NCI-H510A treated with DMSO at 0.1 percent for 48 hours (cell line): ENCODE results near the gene DHRS7B.
"Not testable (repeated sequence)": the region's sequence is repeated elsewhere in the genome, so short reads cannot be mapped to it uniquely, and the experiment has no call there.

Experiments
- DNase-seq: peaks from one replicate; lab custom pipeline; 2025; lab: John Stamatoyannopoulos, UW

Gene DHRS7B

GRCh38 chr17:21126645-21127508 lies at the start of gene DHRS7B:
TSS of gene DHRS7B (plus strand) at chr17:21126964. CDS start at chr17:21126972, 8 bp downstream.
- peak; percentile 97 for DNase-seq

- DNase-seq = no peak
Observed at GRCh38 chr17:21077281-21077680, 49.5 kb upstream of the DHRS7B start.

GRCh38 chr17:21078016-21078780 lies 48.6 kb upstream of the DHRS7B start:
- no peak for DNase-seq

DNA sequence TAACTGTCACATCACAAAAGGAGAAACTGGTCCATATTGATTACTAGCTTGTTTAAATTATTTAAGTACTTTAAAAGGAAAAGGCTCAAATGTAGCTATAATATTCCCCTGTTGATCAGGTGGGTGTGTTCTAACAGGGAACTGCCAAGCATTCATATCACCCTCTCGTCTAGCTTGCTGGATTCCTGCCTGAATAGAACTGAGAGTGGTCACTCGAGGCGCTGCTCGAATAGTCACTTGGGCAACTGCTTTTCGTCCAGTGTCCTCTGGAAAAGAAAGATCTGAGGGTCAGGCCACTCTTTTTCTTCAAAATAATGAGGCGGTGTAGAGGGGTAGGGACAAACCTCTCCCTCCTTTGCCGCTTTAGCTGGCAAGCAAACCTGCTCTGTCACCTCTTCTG lies 47.6 kb upstream of the DHRS7B start:
- no peak for DNase-seq

DNA sequence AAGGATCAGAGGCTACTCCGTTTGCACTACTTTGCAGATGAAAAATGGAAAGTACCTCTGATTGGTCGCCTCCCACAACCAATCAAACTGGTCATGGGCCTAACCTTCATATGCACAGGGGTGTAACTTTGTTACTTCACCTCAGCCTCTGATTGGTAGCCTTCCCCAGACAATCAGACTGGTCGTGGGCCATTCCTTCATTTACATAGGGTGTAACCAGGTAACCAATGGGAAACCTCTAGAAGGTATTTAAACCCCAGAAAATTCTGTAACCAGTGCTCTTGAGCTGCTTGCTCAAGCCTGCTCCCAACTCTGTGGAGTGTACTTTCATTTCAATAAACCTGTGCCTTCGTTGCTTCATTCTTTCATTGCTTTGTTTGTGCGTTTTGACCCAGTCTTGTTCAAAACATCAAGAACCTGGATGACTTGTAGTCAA lies 44.7 kb upstream of the DHRS7B start:
- no peak for DNase-seq

- DNase-seq = not testable (repeated sequence)
Observed at GRCh38 chr17:21085280-21085679, 41.5 kb upstream of the DHRS7B start.

DNA sequence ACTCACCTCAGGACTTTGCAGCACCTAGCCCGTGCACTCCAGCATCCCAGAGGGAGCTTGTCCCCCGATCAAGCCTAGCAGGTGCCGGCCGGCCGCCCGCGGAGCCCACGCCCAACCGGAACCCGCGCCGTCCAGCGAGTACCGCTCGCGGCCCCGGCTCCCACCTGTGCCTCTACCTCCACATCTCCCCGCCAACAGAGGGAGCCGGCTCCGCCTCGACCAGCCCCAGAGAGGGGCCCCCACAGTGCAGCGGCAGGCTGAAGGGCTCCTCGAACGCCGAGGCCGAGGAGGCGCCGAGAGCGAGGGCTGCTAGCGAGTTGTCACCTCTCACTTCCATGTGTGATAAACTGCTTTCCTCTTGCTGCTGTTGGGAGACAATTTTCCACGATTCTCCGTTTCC lies 41.1 kb upstream of the DHRS7B start:
- no peak for DNase-seq

- DNase-seq = no peak
Observed at GRCh38 chr17:21089145-21089544, 37.6 kb upstream of the DHRS7B start.

DNA sequence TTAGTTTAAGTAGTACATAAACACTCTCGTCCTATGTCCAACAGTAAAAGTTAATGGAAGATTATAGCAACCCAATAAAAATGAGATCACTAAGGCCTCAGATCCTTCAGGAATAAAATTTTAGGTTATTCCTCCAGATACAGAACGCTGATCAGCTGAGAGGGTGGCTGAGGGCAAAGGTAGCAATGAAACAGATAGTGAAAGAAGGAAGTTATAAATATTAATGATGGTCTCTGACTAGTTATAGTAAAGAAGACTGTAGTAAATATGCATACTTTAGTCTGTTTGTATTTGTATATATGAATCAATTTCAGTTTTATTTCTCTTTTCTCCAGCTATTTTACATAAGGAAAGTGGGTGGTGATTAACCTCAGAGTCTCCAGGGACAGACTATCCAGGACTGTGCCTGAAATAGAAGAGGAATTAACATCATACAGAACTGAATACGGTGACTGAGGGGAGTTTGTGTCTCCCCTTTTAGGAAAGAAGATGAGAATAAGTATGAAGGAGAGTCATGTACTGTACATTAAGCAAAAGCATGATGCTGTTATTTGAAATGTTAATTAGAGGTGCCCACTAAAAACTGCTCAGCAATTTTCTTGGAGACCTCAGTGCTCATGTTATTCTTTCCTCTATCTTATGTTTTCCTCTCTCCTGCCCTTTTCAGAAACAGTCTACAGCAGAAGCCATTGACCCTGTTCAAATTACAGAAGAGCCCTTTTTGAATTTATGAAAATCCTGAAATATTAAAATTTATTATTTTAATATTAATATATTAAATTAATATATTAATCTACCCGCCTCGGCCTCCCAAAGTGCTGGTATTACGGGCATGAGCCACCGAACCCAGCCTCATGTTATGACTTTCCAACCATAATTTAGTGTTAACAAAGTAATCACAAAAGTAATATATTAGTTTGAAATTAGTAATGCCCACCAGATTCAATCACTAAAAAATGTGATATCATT lies 36.5 kb upstream of the DHRS7B start:
- no peak for DNase-seq

GRCh38 chr17:21090902-21091618 lies 35.7 kb upstream of the DHRS7B start:
- DNase-seq = no peak

DNA sequence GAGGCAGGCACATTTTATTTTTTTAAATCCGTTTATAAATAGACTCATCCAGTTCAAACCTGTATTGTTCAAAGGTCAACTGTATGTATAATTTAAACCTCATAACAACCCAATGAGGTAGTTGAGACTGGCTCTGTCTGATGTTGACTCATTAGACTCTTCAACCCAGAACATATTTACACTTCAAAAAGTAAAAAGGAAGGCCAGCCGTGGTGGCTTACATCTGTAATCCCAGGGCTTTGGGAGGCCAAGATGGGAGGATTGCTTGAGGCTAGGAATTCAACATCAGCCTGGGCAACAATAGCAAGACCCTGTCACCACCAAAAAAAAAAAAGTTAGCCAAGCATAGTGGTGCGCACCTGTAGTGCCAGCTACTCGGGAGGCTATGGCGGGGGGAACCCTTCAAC lies 32.5 kb upstream of the DHRS7B start:
- DNase-seq = peak; percentile 69

DNA sequence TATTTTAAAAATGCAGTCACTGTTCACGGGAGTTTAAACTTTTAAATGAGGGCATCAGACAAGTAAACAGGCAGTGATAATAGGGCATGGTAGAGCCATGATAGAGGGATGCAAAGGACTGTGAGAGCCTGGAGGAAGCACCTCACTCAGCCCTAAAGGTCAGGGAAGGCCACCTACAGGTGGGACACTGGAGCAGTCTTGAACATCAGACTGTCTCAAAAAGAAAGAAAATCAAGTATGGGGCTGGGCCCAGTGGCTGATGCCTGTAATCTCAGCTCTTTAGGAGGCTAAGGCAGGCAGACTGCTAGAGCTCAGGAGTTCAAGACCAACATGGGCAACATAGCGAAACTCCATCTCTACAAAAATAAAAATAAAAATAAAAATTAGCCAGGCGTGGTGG lies 31.0 kb upstream of the DHRS7B start:
- DNase-seq = no peak

- no peak for DNase-seq
Observed at GRCh38 chr17:21096874-21097273, 29.9 kb upstream of the DHRS7B start.

GRCh38 chr17:21098934-21099689 lies 27.7 kb upstream of the DHRS7B start:
- peak; percentile 97 for DNase-seq

GRCh38 chr17:21100636-21101035 lies 26.1 kb upstream of the DHRS7B start:
- DNase-seq = no peak

DNA sequence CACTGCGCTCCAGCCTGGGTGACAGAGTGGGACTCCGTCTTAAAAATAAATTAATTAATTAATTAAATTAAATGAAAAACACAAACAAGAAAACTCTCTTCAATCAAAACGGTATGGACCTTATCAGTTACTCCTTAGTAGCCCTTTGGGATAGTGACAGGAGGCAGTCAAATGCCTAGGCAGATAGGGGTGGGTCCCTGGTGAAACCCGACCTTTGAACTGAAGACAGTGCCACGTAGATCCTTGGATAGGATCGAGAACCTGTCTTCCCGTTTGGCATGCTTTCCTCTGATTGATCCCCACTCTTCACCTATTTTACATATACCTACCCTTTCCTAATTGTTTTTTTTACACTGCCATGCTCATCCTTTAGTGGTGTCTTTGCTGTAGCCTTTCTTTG lies 22.2 kb upstream of the DHRS7B start:
- no peak for DNase-seq

DNA sequence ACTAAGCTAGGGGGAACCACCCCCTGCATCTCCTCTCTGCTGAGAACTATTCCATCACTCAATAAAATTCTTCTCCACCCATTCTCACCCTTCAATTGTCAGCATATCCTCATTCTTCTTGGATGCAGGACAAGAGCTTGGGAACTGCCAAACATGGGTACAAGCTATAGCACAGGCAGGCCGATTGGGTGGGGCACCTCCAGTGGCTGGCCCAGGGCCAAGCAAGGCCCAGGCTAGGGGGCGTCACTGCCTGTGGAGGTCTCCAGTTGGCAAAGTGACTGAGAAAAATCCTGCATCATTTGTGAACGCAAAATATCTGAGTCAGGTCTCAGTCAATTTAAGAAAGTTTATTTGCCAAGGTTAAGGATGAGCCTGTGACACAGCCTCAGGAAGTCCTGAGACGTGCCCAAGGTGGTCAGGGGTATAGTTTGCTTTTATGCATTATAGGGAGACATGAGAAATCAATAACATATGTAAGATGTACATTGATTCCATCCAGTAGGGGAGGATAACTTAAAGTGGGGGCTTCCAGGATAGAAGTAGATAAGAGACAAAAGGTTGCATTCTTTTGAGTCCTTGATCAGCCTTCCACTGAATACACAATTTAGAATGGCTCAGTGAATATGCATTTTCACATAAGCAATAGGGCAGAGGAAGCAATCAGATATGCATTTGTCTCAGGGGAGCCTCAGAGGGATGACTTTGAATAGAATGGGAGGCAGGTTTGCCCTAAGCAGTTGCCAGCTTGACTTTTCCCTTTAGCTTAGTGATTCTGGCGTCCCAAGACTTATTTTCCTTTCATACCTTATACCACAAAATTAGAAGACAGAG lies 21.5 kb upstream of the DHRS7B start:
- no peak for DNase-seq

DNA sequence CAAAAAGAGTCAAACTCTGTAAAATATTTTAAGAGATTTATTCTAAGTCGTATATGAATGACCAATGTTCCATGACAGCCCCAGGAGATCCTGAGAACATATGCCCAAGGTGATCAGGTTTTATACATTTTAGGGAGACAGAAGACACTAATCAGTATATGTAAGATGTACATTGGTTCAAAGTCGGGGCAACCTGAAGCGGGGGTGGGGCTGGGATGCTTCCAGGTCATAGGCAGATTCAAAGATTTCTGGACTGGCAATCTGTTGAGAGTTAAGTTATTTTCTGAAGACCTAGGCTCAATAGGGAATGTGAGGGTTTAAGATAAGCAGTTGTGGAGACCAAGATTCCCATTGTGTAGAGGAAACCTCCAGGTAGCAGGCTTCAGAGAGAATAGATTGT lies 20.4 kb upstream of the DHRS7B start:
- DNase-seq = no peak

DNA sequence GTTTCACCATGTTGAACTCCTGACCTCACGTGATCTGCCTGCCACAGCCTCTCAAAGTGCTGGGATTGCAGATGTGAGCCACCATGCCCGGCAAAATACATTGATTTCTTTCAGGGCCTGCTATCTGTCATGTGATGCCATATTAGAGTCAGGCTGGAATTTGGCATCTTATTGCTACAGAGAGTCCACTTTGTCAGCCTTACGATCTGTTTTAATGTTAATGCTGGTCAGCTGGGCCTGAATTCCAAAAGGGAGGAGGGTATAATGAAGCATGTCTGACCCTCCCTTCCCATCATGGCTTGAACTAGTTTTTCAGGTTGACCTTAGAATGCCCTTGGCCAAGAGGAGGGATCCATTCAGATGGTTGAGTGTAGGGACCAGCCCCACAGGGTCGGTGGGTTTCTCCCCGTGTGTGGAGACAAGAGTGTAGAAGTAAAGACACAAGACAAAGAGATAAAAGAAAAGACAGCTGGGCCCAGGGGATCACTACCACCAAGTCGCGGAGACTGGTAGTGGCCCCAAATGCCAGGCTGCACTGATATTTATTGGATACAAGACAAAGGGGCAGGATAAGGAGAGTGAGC lies 19.6 kb upstream of the DHRS7B start:
- not testable (repeated sequence) for DNase-seq
